ENCODE data around the gene SLC12A1.

Gene SLC12A1

GRCh38 chr15:48239334-48239733, 33.2 kb downstream of the SLC12A1 start:
- no peak for ATAC-seq
- TF ChIP-seq ZFP3 (CRISPR knock-in tag; IDR thresholded peaks at IDR 0.05) = no peak

GRCh38 chr15:48242015-48242414, 35.9 kb downstream of the SLC12A1 start:
- no peak for TF ChIP-seq CSRNP3 (CRISPR knock-in tag; IDR thresholded peaks at IDR 0.05)
- no peak for TF ChIP-seq CSDC2 (CRISPR knock-in tag; IDR thresholded peaks at IDR 0.05)
- no peak for TF ChIP-seq TSHZ2 (CRISPR knock-in tag; IDR thresholded peaks at IDR 0.05)
- no peak for TF ChIP-seq RARB (CRISPR knock-in tag; IDR thresholded peaks at IDR 0.05)
- no peak for TF ChIP-seq ISL1 (CRISPR knock-in tag; IDR thresholded peaks at IDR 0.05)
- TF ChIP-seq ZNF70 (CRISPR knock-in tag; IDR thresholded peaks at IDR 0.05) = no peak
- TF ChIP-seq ZNF565 (CRISPR knock-in tag; conservative IDR thresholded peaks at IDR 0.05; ENCODE audit: low read depth) = no peak
- TF ChIP-seq TCF4 (CRISPR knock-in tag; IDR thresholded peaks at IDR 0.05; ENCODE audit: borderline replicate concordance) = no peak
- TF ChIP-seq PPARA (CRISPR knock-in tag; IDR thresholded peaks at IDR 0.05; ENCODE audit: borderline replicate concordance) = no peak
- TF ChIP-seq ARNTL (CRISPR knock-in tag; IDR thresholded peaks at IDR 0.05; ENCODE audit: borderline replicate concordance, low read depth) = no peak
- no peak for TF ChIP-seq CREB5 (CRISPR knock-in tag; IDR thresholded peaks at IDR 0.05; ENCODE audit: low read depth)
- TF ChIP-seq PATZ1 (CRISPR knock-in tag; IDR thresholded peaks at IDR 0.05; ENCODE audit: borderline replicate concordance) = no peak
- TF ChIP-seq GLIS3 (CRISPR knock-in tag; IDR thresholded peaks at IDR 0.05) = no peak
- no peak for TF ChIP-seq ZNF8 (CRISPR knock-in tag; IDR thresholded peaks at IDR 0.05)
- TF ChIP-seq ZFP30 (CRISPR knock-in tag; IDR thresholded peaks at IDR 0.05) = no peak
- no peak for ATAC-seq

- TF ChIP-seq CSRNP3 (CRISPR knock-in tag; IDR thresholded peaks at IDR 0.05) (no peak), ZNF565 (CRISPR knock-in tag; conservative IDR thresholded peaks at IDR 0.05; ENCODE audit: low read depth) (no peak), TOX (CRISPR knock-in tag; IDR thresholded peaks at IDR 0.05; ENCODE audit: borderline replicate concordance) (no peak), ISL1 (CRISPR knock-in tag; IDR thresholded peaks at IDR 0.05) (no peak), ESRRG (CRISPR knock-in tag; IDR thresholded peaks at IDR 0.05) (no peak), PATZ1 (CRISPR knock-in tag; IDR thresholded peaks at IDR 0.05; ENCODE audit: borderline replicate concordance) (no peak), GLIS3 (CRISPR knock-in tag; IDR thresholded peaks at IDR 0.05) (no peak), TCF4 (CRISPR knock-in tag; IDR thresholded peaks at IDR 0.05; ENCODE audit: borderline replicate concordance) (no peak), TSHZ2 (CRISPR knock-in tag; IDR thresholded peaks at IDR 0.05) (no peak), CREB5 (CRISPR knock-in tag; IDR thresholded peaks at IDR 0.05; ENCODE audit: low read depth) (no peak), ZNF70 (CRISPR knock-in tag; IDR thresholded peaks at IDR 0.05) (no peak), ZFP3 (CRISPR knock-in tag; IDR thresholded peaks at IDR 0.05) (no peak), BACH2 (CRISPR knock-in tag; IDR thresholded peaks at IDR 0.05; ENCODE audit: borderline replicate concordance) (no peak), RARB (CRISPR knock-in tag; IDR thresholded peaks at IDR 0.05) (no peak)
- no peak for ATAC-seq
Observed at GRCh38 chr15:48242535-48242934, 36.4 kb downstream of the SLC12A1 start.
